Uterus (tissue), 2 donors: Measurements from ENCODE around the gene TADA1.

Source experiments
- POLR2A ChIP-seq, 2 donors: fragments of 450-650 bp; IDR thresholded peaks; one replicate each; pipeline ENCODE4 v1.6.1; 2016; ENCODE audit warnings: antibody characterized with exemption in 2 of 2, mild to moderate bottlenecking in 1 of 2, moderate library complexity in 1 of 2
- TF ChIP-seq, protein P1 (sequence below), 4 experiments: fragments of 200-600 bp in 2 of 4; fragments of 450-650 bp in 2 of 4; sonication (generic) in 2 of 4; IDR thresholded peaks; one replicate each; pipeline ENCODE4 v1.5.1; 2016 to 2019; ENCODE audit warnings: antibody characterized with exemption in 4 of 4, mild to moderate bottlenecking in 2 of 4, moderate library complexity in 1 of 4

DNA sequence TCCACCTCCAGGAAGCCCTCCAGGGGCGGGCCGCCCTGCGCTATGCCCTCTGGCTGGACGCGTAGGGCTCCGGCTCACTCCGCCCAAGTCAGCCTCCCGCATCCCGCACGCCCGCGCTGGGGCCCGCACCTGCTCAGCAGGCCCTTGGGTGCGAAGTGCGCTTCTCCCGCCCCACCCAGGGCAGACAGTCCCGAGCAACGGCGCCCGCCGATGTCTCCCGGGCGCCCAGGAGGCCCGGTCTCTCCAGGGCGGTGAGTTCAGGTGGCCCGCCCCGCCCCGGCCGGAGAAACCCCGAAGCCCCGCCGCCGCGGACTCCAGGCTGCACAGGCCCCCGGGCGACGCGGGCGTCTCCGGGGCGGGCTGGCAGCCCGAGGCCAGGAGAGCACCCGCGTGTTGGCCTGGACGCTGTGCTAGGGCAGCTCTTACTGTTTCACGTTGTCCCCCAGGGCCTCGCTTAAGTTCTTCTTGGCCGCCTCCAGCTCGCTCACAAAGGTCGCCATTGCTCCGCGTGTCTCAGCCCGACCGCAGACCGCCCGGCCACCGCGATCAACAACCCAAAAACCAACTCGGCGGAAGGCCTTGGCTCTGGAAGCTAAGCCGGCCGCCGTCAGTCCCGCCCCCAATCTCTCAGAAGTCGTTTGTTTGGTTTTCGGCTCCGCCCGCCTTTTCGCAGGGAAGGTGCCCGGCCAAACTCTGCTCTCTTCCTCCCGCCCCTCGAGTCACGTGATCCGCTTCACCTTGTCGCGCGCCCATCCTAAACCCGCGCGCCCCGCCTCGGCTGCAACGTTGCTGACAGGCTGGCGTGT, at the start of gene TADA1:
- peak; percentile 65 to 74 for TF ChIP-seq POLR2A (IDR thresholded peaks at IDR 0.05)
- TF ChIP-seq, protein P1, sequence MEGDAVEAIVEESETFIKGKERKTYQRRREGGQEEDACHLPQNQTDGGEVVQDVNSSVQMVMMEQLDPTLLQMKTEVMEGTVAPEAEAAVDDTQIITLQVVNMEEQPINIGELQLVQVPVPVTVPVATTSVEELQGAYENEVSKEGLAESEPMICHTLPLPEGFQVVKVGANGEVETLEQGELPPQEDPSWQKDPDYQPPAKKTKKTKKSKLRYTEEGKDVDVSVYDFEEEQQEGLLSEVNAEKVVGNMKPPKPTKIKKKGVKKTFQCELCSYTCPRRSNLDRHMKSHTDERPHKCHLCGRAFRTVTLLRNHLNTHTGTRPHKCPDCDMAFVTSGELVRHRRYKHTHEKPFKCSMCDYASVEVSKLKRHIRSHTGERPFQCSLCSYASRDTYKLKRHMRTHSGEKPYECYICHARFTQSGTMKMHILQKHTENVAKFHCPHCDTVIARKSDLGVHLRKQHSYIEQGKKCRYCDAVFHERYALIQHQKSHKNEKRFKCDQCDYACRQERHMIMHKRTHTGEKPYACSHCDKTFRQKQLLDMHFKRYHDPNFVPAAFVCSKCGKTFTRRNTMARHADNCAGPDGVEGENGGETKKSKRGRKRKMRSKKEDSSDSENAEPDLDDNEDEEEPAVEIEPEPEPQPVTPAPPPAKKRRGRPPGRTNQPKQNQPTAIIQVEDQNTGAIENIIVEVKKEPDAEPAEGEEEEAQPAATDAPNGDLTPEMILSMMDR (IDR thresholded peaks at IDR 0.05): peak in 3 of 4 experiments; percentile 25 to 36 (median 36)
